GM03348 (cell line): ENCODE data around the gene ZNF396.

Experiments
- DNase-seq: peaks from one replicate; pipeline ENCODE4 v3.0.0; 2012; ENCODE audit warnings: low spot score

The ZNF396 gene

GRCh38 chr18:35335866-35336265, 41.3 kb downstream of the ZNF396 start:
- no peak for DNase-seq

GRCh38 chr18:35334821-35335220, 42.3 kb downstream of the ZNF396 start:
- DNase-seq, result peak; percentile 5

- no peak for DNase-seq
Measured at GRCh38 chr18:35334212-35334611, 42.9 kb downstream of the ZNF396 start.

- DNase-seq, result no peak
Measured at GRCh38 chr18:35331367-35332087, 45.6 kb downstream of the ZNF396 start.

- DNase-seq, result no peak
Measured at GRCh38 chr18:35328868-35329267, 48.3 kb downstream of the ZNF396 start.

- DNase-seq, result no peak
Measured at GRCh38 chr18:35326695-35327387, 50.3 kb downstream of the ZNF396 start.

GRCh38 chr18:35324926-35325655, 52.0 kb downstream of the ZNF396 start:
- DNase-seq, result no peak

- DNase-seq, result peak; percentile 3
Measured at GRCh38 chr18:35322486-35323458, 54.4 kb downstream of the ZNF396 start.
